AG09319 (cell line): ENCODE data around the gene KRTAP10-1.

Experiments used
- DNase-seq: peaks from one replicate; pipeline ENCODE4 v3.0.0-alpha.2; 2010; ENCODE audit warnings: low read depth; ENCODE audit errors: extremely low read depth
- TF ChIP-seq, protein P1 (sequence below): IDR thresholded peaks from 2 replicates; pipeline ENCODE4 v1.5.1; 2011; ENCODE audit warnings: low read depth, mild to moderate bottlenecking, inconsistent platforms, low read length, moderate library complexity

The KRTAP10-1 gene

DNA sequence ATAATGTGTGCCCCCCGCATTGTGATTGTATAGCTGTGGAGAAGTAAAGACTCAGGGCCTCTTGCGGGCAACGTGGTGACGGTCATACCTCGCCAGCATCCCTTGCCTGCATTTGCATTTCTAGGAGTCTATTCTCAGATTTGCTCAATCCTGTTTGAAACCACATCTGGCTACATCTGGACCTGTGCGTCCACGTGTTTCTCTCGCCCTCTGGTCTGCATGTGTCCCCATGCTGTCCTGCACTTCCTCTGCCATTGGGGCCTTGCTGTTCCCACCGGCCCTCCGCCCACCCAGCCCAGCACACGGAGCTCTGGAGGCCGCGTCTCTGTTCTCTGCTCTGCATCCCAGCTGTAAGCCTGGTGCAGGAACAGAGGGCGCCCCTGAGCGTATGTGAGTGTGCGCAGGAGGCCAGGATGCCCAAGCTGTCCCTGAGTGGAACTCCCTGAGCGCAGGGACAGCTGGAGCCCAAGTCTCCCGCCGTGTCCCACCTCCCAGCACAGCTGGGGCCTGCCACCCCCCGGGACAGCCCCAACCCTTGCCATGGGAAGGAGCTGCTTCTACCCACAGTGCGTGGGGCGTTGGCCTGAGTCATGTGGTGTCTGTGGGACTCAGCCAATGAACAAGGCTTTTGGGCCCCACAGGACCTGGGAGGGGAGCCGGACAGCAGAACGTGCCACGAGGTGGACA, 9.7 kb upstream of the KRTAP10-1 start:
- no peak for DNase-seq
- TF ChIP-seq, protein P1, sequence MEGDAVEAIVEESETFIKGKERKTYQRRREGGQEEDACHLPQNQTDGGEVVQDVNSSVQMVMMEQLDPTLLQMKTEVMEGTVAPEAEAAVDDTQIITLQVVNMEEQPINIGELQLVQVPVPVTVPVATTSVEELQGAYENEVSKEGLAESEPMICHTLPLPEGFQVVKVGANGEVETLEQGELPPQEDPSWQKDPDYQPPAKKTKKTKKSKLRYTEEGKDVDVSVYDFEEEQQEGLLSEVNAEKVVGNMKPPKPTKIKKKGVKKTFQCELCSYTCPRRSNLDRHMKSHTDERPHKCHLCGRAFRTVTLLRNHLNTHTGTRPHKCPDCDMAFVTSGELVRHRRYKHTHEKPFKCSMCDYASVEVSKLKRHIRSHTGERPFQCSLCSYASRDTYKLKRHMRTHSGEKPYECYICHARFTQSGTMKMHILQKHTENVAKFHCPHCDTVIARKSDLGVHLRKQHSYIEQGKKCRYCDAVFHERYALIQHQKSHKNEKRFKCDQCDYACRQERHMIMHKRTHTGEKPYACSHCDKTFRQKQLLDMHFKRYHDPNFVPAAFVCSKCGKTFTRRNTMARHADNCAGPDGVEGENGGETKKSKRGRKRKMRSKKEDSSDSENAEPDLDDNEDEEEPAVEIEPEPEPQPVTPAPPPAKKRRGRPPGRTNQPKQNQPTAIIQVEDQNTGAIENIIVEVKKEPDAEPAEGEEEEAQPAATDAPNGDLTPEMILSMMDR, result no peak

DNA sequence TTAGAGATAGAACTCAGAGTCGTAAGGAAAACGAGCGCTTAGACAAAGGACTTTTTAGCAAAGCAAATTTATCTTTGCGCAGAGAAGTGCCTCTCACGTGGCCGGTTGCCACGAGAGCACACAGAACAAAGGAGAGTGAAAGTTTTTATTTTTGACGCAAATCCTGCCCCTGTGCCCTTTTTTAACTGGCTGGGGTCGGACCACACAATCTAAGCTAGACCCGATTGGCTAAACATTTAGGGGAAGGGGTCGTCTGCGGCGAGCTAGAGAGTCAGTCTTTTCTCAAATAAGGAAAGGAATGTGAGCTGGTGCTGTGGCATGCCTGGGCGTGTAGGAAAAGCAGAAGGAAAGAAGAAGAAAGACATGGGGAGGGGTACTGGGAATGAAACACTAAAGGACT, 8.9 kb upstream of the KRTAP10-1 start:
- TF ChIP-seq, protein P1, result no peak
- no peak for DNase-seq

DNA sequence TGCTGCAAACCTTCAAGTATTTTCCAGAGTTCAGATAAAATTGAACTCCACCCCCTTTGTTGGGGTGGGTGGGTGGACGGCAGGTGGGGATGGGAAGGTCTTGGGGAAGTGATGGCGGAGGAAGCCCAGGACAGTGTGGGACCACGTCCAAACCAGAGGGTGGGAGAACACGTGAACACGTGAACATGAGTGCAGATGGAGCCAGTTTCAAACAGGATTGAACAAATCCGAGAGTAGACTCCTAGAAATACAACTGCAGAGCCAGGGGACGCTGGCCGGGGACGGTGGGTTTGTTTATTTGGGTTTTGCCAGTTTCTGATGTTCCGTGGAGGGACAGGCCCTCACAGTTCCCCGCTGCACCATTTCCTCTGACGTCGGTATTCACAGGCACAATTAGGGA, 8.4 kb upstream of the KRTAP10-1 start:
- TF ChIP-seq, protein P1, result no peak
- DNase-seq, result no peak

DNA sequence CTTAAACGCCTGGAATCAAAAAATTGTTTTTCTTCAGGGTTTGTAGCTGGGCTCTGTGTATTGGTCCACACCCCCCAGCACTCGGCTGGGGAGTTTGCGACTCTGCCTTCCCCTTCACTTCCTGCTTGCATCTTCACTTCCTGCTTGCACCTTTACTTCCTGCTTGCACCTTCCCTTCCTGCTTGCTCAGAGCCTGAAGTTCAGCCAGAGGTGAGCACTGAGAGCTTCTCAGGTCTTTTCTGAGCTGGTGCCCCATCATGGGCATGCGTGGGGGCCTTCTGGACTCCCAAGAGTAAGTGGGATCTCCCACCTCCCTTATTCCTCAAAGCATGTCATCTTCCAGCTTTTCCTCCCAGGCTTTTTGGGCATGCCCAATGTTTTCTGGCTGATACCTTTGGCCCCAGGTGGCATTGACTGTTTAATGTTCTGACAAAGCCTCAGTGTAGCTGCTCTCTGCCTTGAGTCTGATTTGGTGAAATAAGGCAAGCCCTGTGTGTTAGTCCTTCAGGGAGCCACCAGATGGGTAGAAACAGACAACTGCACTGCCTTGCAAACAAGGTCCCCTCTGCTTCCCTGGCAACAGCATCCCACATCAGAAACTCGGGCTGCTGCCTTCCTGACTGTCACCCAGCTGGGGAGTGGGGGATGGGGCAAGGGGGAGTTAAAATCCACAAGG, 7.8 kb upstream of the KRTAP10-1 start:
- DNase-seq, result no peak
- TF ChIP-seq, protein P1, result no peak

DNA sequence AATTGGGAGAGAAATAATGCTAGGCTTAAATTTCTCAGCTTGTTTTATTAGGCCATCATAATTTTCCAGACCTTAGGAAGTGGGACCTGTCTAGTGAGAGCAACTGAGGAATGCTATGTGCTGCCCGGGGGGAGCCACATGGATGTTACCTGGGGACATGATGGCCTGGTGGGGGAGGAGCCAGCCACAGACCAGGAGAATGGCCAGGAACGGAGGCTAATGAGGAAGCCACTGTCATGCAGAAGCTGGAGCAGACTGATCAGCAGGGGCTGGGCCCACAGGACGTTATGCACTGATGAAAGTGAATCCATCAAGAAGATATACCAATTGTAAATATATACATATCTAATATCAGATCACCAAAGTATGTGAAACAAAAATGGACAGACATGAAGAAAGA, 4.6 kb upstream of the KRTAP10-1 start:
- DNase-seq, result no peak
- TF ChIP-seq, protein P1, result no peak

DNA sequence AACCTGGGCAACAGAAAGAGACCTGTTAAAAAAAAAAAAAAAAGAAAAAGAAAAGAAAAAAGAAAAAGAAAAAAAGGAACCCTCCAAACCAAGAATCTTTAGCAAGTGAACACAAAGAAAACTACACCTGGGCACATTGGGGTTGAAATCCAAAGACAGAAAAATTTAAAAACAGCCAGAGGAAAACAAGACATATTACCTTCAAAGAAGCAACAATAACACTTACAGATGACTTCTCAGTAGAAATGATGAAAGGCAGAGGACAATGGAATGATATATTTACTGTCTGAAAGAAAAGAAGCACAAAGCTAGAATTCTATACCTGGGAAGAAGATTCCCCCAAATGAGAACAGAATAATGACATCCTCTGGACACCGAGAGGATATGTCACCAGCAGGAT, 2.7 kb upstream of the KRTAP10-1 start:
- TF ChIP-seq, protein P1, result no peak
- DNase-seq, result no peak

DNA sequence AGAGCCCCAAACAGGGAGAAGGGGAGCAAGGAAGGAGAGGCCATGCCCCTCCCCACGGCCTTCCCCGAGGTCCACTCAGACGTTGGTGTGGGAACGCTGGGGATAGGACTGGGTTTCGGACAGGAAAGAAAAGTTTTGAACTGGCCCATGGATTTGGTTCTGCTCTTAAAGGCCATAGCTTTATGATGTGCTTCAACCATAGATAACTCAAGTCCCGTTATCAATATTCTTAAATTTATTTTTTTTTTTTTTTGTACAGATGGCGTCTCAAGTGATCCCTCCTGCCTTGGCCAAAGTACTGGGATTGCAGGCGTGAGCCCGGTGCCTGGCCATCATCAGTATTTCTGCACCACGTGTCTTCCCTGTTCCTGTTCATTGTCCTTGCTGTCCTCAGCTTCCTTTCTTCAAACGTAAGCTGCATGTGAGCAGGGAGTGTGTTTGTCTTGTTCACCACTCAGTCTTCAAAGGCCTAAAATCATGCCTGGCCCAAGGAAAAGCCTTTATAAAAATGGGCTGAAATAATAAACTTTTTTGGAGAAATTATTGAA, 820 bp upstream of the KRTAP10-1 start:
- TF ChIP-seq, protein P1, result no peak
- no peak for DNase-seq
